ENCODE measurements around the gene FGF11.

The FGF11 gene

GRCh38 chr17:7435676-7436555 is 3.4 kb upstream of the FGF11 start:
- DNase-seq: no peak

DNA sequence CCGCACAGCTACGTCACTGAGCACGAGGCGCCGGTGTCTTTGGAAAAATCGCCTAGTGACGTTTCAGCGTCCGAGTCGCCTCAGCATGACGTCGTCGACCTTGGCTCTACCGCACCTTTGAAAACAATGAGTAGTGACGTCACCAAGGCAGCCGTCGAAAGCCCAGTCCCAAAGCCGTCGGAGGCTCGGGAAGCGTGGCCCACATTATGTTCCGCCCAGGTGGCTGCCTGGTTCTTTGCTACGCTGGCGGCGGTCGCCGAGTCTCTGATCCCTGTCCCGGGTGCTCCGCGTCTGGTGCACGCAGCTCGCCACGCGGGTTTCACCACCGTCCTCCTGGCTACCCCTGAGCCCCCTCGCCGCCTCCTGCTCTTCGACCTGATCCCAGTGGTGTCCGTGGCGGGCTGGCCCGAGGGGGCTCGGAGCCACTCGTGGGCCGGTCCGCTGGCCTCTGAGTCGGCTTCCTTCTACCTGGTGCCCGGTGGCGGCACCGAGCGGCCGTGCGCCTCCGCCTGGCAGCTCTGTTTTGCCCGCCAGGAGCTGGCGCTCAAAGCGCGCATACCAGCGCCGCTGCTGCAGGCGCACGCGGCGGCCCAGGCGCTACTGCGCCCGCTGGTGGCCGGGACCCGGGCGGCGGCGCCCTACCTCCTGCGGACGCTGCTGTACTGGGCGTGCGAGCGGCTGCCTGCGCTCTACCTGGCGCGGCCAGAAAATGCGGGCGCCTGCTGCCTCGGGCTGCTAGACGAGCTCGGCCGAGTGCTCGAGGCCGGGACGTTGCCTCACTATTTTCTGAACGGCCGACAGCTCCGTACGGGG is 2.5 kb upstream of the FGF11 start:
- no peak for DNase-seq

DNA sequence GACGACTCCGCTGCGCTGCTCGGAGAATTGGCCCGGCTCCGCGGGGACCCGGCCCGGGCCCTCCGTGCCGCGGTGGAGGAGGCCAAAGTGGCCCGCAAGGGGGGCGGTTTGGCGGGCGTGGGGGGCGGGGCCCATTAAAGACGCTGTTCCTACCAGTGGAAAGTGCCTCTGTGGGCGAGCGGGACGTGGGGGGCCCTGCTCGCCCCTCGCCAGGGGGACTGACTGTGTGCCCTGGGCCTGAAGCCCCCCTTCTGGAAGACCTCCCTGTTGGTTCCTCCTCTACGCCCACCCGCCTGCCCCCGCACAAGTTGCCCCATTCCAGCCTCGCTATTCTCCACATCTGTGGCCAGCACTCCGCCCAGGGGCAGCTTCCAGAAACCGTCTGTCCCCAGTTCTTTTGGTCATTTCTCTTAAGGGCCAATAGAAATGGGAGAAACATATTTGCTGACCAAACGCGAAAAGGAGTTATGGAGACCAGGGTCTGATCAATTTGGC is 1.9 kb upstream of the FGF11 start:
- no peak for DNase-seq

DNA sequence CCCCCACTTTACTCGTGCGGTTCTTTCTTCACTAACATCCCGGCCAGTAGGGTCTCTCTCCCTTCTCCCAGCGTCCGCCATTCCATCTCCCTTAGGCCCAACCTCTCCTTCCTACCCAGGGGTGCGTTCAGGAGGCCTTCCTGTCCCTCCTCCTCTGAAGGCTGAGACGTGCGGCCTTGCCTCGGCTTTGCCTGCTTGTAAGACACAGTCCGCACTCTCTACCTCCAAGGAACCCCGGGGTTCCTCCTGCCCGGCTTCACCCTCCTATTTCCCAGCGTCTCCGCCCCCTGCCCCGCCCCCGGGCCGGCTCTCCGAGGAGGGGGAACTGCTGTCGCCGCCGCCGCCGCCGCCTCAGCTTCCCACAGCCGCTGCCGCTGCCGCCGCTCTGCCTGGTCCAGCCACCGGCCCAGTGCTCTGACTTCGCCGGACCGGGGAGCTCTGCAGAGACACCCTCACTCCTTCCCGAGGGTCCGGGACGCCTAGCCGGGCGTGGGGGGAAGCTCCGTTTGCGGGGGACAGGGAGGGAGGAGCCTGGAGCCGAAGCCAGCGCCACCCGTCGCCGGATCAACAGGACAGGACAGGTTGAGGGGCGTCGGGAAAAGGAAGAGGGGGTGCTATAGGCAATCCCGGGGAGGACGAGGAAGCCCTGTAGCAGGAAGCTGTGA is 1.2 kb upstream of the FGF11 start:
- DNase-seq: no peak

DNA sequence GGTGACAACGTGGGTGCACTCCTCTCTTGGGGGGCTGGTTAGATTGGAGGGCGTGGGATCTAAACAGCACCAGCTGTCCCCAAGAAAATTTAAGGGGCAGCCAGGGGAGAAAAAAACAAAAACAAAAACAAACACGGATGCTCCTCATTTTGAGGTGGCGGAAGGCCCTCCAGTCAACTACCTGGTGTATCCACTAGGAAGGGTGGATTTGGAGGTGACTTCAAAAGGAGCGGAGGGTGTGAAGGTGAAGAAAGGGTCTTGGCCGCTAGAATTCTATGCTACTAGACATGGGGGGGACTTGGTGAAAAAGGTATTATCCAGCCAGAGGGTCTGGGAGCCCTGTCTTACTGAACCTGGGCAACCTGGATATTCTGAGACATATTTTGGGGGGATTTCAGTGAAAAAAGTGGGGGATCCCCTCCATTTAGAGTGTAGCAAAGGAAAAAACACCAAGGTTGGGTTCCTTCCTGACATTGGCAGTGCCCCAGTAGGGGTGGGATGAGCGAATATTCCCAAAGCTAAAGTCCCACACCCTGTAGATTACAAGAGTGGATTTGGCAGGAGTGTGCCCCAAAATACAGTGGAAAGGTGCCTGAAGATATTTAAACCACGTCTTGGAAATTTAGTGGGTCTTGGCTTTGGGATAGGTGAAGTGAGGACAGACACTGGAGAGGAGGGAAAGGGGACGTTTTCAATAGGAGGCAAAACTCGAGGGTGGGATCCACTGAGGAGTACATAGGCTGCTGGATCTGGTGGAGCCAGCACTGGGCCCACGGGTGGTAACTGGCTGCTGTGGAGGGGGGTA is 454 bp upstream of the FGF11 start:
- DNase-seq: no peak

DNA sequence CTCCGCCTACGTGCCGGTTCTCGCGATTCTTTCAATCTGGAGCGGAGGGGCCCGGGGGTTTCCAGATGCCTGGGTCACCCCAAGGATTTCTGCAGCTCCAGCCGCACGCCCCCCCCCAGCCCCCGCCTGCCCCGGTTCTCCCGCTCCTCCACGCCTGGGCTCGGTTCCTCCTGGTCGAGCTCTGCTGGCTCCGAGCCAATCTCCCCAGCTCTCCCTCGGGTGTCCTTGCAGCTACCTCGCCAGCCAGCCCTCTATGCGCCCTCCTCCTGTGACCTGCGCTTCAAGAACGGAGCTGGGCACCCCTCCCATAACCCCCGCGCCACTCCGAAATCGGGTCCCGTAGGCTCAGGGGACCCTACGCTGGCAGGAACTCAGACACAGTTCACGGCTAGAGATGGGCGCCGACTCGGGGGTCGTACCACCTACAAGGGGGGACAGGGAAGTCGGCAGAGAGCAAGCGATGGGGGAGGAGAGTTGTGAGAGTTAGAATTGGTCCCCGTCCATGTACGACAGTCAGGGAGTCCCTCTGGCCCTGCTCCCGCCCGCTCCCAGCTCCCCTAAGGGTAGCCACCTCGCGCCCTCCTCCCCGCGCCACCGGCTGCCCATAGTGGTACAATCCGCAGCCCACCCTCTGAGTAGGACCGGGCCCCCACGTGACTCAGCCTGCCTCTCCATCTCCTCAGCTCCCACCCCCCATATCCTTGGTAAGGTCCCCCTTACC is 961 bp downstream of the FGF11 start:
- peak; percentile 77 for DNase-seq

DNA sequence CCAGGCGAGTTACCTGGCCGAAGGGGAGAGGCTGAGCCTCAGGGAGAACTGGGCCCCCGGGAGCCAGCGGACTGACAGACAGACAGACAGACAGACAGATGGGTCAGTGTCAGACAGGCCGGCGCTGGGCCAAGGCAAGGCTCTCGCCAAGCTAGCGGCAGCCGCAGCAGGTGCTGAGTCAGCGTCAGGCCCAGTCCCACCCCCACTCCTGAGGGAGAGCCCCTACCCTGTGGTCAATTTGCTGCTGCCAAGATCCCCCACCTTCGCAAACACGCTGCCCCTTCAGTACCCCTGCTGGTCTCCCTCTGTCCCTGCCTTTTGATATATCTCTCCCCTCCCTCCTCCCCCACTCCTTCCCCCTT is 1.5 kb downstream of the FGF11 start:
- peak; percentile 54 for DNase-seq

- no peak for DNase-seq
Observed at GRCh38 chr17:7441266-7441665, 2.0 kb downstream of the FGF11 start.

DNA sequence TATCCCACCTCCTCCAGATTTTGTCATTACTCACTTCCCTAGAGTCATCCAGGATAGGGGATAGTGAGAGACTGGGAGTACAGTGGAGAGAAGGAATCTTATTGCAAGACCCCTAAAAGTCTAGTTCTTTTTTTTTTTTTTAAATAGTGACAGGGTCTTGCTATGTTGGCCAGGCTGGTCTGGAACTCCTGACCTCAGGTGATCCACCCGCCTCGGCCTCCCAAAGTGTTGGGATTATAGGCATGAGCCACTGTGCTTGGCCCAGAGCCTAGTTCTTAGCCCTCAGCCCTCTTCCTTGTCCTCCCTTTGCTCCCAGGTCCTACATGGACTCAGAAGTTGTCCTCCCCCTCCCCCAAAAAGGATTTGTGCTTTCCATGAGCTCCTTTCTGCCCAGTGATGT is 2.8 kb downstream of the FGF11 start:
- no peak for DNase-seq

DNA sequence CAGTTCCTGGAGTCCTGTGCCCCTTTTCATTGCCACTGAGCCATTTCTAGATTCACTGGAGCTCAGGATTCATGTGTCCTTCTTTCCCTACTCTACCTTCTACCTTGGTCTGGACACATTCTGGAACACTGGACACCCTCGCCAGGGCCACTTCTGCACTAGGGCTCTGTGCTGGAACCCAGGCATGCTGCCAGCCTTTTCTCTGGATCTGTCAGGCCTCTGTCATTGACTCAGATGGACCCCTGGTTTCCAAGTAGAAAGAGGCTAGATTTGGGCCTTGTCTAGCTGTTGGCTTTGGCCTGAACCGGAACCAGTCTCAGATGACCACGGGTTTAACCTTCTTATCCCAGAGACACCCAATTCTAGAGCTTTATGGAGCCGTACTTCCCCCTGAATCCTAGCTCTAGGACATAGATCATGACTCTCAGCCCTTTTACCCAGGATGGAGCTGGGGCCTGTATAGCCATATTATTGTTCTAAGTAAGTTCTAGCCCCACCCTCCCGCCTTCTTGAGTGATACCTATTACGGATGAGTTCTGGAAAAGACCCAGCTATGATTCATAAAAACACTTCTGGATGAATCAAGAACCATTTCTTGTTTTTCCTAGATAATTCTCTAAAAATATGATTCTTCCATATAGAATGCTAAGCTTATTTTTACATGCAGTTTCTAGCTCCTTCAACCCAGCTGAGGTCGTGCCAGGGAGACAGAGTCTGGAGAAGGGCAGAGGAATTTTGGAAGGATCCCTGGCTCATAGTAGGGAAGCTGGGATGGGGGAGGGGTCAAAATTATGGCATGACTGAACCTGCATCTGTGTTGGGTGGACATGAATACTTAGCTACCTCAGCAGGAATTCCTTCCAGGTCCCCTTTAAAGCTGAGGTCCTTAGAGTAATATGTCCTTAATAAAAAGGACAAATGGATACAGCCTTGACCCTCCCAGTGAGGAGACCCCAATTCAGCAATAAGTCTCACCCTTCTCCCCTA is 4.5 kb downstream of the FGF11 start:
- DNase-seq: no peak

GRCh38 chr17:7444682-7445618 is 5.6 kb downstream of the FGF11 start, which contains the start of gene CHRNB1:
CHRNB1 (plus strand) TSS chr17:7445061; CDS start chr17:7445128, 67 bp downstream.
- peak; percentile 75 for DNase-seq

GRCh38 chr17:7445619-7445968 is 6.3 kb downstream of the FGF11 start:
- DNase-seq: peak; percentile 47

DNA sequence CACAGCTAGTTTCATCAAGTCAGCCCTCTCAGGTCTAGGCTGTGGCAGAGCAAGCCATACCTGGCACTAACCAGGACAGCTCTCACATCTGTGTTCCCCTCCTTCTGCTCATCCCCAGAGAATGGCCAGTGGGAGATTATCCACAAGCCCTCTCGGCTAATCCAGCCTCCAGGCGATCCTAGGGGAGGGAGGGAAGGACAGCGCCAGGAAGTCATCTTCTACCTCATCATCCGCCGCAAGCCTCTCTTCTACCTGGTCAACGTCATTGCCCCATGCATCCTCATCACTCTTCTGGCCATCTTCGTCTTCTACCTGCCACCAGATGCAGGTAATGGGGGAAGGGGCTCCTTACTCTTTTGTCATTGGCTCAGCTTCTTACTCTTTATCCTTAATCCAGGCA is 9.1 kb downstream of the FGF11 start:
- no peak for DNase-seq

DNA sequence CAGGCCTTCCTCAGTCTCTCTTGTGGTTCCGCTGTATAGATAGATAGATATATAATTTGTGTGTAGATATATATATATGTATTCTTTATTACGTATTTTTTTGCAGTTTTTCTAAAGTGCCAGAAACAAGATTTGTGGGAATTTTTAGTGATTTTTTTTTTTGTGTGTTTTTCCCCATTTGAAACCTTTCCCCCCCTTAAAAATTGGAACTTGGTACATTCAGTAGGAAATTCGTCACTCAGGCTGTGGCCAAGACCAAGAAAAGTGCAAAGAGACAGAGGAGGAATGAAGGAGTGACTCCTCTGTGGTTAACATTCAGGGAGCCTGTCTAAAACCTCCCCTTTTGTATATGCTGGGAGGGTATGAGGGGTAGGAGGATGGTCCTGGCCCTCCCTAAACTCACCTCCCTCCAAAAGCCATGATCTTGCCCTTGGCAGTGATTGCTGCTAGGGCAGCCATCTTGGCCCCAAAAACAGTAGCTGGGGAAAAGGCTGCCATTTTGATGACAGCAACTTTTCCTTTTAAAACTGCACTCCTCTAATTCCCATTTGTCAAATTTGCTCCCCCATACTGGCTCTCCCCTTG is 20.7 kb downstream of the FGF11 start:
- DNase-seq: no peak

- no peak for DNase-seq
Observed at GRCh38 chr17:7460850-7461660, 21.7 kb downstream of the FGF11 start.

- DNase-seq: no peak
Observed at GRCh38 chr17:7462474-7463371, 23.4 kb downstream of the FGF11 start.

DNA sequence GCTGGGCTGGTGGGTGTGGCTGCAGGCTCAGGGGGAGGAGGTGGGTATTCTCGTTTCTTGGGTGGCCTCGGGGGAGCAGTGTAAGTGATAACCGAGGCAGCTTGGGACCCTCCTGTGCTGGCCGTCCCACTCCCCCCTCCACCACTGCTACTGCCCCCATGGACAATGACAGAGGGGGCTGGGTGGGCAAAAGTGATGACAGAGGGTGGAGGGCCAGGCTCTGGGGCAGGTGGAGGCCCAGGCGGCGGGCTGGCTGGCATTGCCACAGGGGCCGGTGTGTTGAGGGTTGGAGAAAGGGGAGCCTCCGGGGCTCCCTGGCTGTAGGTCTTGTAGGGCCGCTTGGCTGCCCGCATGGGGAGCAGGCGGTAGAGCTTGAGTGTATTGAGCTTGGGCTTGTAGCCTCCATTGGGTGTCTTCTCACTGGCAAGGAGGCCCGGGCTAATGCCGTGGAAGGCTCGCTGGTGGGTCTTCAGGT is 24.1 kb downstream of the FGF11 start:
- no peak for DNase-seq
